K562 (cell line): Measurements from ENCODE around the gene OPRL1. TPM values are rescaled to one million over a fixed set of nuclear protein-coding genes. Genes with fewer than 3 reads are reported as not detected.

ENCODE experiments used
- ARNT ChIP-seq, 2 experiments: fragments of 450-650 bp; IDR thresholded peaks; 2 replicates each; pipeline ENCODE4 v1.6.1; 2016; ENCODE audit warnings: mild to moderate bottlenecking in 1 of 2
- C11orf30 ChIP-seq: fragments of 450-650 bp; IDR thresholded peaks from 2 replicates; pipeline ENCODE4 v1.6.1; 2016; ENCODE audit warnings: low read depth, mild to moderate bottlenecking
- CHD1 ChIP-seq: fragments of 200-600 bp; sonication (generic); IDR thresholded peaks from one replicate; pipeline ENCODE4 v1.6.1; 2012; ENCODE audit warnings: mild to moderate bottlenecking, moderate library complexity, low read length, inconsistent platforms
- DEAF1 ChIP-seq: fragments of 450-650 bp; formaldehyde crosslinking; IDR thresholded peaks from 2 replicates; pipeline ENCODE4 v1.4.0; 2020; ENCODE audit warnings: mild to moderate bottlenecking, moderate library complexity
- EHMT2 ChIP-seq: fragments of 450-650 bp; IDR thresholded peaks from 2 replicates; pipeline ENCODE4 v1.6.1; 2018; ENCODE audit warnings: antibody characterized with exemption
- FOSL1 ChIP-seq: fragments of 200-800 bp; sonication (Bioruptor generic); conservative IDR thresholded peaks from 2 replicates; pipeline ENCODE4 v1.6.1; 2016; ENCODE audit warnings: missing genetic modification characterization, missing compliant biosample characterization
- HDAC1 ChIP-seq, 2 experiments: fragments of 450-650 bp; IDR thresholded peaks; 2 replicates each; pipeline ENCODE4 v1.6.1; 2016 to 2017; ENCODE audit warnings: inconsistent platforms in 1 of 2, mild to moderate bottlenecking in 1 of 2, moderate library complexity in 1 of 2
- HDGF ChIP-seq: fragments of 450-650 bp; IDR thresholded peaks from 2 replicates; pipeline ENCODE4 v1.6.1; 2016
- HNRNPUL1 ChIP-seq: fragments of 200-400 bp; formaldehyde crosslinking; IDR thresholded peaks from 2 replicates; pipeline ENCODE4 v1.6.1; 2017; ENCODE audit warnings: low read length
- MED1 ChIP-seq: sonication (generic); formaldehyde crosslinking; IDR thresholded peaks from 2 replicates; pipeline ENCODE4 v1.8.1; 2023; ENCODE audit warnings: missing genetic modification reagents, borderline replicate concordance
- NKRF ChIP-seq: fragments of 450-650 bp; IDR thresholded peaks from 2 replicates; pipeline ENCODE4 v1.6.1; 2016; ENCODE audit warnings: borderline replicate concordance
- POLR2B ChIP-seq: fragments of 450-650 bp; IDR thresholded peaks from 2 replicates; pipeline ENCODE4 v1.6.1; 2018; ENCODE audit warnings: low read depth; ENCODE audit not compliant: partially characterized antibody
- PPARD ChIP-seq: fragments of 250-450 bp; sonication (Bioruptor Pico); IDR thresholded peaks from 2 replicates; pipeline ENCODE4 v1.8.0; 2022; ENCODE audit warnings: inconsistent platforms, mild to moderate bottlenecking, moderate library complexity
- PURB ChIP-seq: sonication (generic); formaldehyde crosslinking; IDR thresholded peaks from 2 replicates; pipeline ENCODE4 v1.9.0; 2021; ENCODE audit warnings: low read depth, mild to moderate bottlenecking, missing genetic modification reagents
- TCF7 ChIP-seq: sonication (generic); IDR thresholded peaks from 2 replicates; pipeline ENCODE4 v1.6.1; 2016; ENCODE audit warnings: antibody characterized with exemption, borderline replicate concordance
- WHSC1 ChIP-seq: IDR thresholded peaks from one replicate; pipeline ENCODE4 v1.6.1; 2012; ENCODE audit warnings: low read length, control low read depth, inconsistent platforms
- ZFP36 ChIP-seq: fragments of 150-350 bp; IDR thresholded peaks from 2 replicates; pipeline ENCODE4 v1.6.1; 2018; ENCODE audit warnings: low read length, low read depth; ENCODE audit not compliant: partially characterized antibody
- ZNF274 ChIP-seq: IDR thresholded peaks from 2 replicates; pipeline ENCODE4 v1.6.1; 2011; ENCODE audit warnings: low read depth, mild to moderate bottlenecking, low read length, moderate library complexity, borderline replicate concordance
- ZNF280B ChIP-seq: fragments of 250-450 bp; sonication (Bioruptor Pico); IDR thresholded peaks from 2 replicates; pipeline ENCODE4 v1.5.1; 2021; ENCODE audit warnings: mild to moderate bottlenecking
- ZNF431 ChIP-seq: sonication (generic); formaldehyde crosslinking; IDR thresholded peaks from 2 replicates; pipeline ENCODE4 v1.8.0; 2022; ENCODE audit warnings: mild to moderate bottlenecking, missing genetic modification reagents
- ZNF740 ChIP-seq, 3 experiments: fragments of 200-800 bp in 1 of 3; sonication (Bioruptor generic) in 1 of 3; sonication (generic) in 1 of 3; formaldehyde crosslinking in 1 of 3; IDR thresholded peaks; 2 replicates each; pipeline versions ENCODE4 v1.6.1 to v1.8.0; 2016 to 2022; ENCODE audit warnings: mild to moderate bottlenecking in 2 of 3, missing compliant biosample characterization in 2 of 3, missing genetic modification characterization in 2 of 3, missing genetic modification reagents in 1 of 3
- ZSCAN29 ChIP-seq: fragments of 450-650 bp; IDR thresholded peaks from 2 replicates; pipeline ENCODE4 v1.6.1; 2017
- polyA plus RNA-seq, 8 experiments: library from polyadenylated mRNA; depleted of rRNA in 4 of 8; stranded (reverse) in 5 of 8; unstranded in 3 of 8; fragments of >200 nt; fragmentation: Nextera tagmentation in 2 of 8; fragmentation: Illumina TruSeq in 1 of 8; extraction: Ambion mirVana in 2 of 8; extraction: Trizol in 1 of 8; gene quantifications; 2 replicates each; pipeline versions ENCODE4 v1.2.1 to v1.2.3, GENCODE V29; 2011 to 2014; ENCODE audit warnings: inconsistent platforms in 1 of 8, missing spikeins in 1 of 8
- total RNA-seq, 7 experiments: library from RNA; depleted of rRNA in 6 of 7; stranded (reverse); fragments of >200 nt in 6 of 7; fragmentation: Illumina TruSeq in 2 of 7; extraction: Trizol in 2 of 7; gene quantifications; 2 replicates each; pipeline versions ENCODE4 v1.2.1 to v1.2.3, GENCODE V29; 2011 to 2021; ENCODE audit warnings: low replicate concordance in 1 of 7

Gene OPRL1
- total and polyA plus RNA-seq, 9 of the 15 experiments (the other 6 are each of a cell fraction or from before 2014, with no cell fraction given) = 0.06 to 0.33 (median 0.11) TPM; not detected in 2

- TF ChIP-seq PPARD (CRISPR knock-in tag) = no peak
- TF ChIP-seq ZNF431 (CRISPR knock-in tag) = no peak
- peak; percentile 41; the same call in 1 of the 2 replicates for TF ChIP-seq NKRF
- no peak for TF ChIP-seq ZNF274
- peak; percentile 31 for TF ChIP-seq POLR2B
- TF ChIP-seq EHMT2 = no peak
- no peak for TF ChIP-seq ZNF740 (CRISPR knock-in tag; IDR thresholded peaks at IDR 0.05)
- no peak for TF ChIP-seq ZNF740 (tag; IDR thresholded peaks at IDR 0.05)
- TF ChIP-seq TCF7 = no peak
- no peak for TF ChIP-seq ZSCAN29
- TF ChIP-seq FOSL1 (tag) = no peak
- TF ChIP-seq HDGF = no peak
- TF ChIP-seq ZNF280B (CRISPR knock-in tag) = no peak
- TF ChIP-seq ZFP36 = no peak
- peak in 1 of 2 experiments; percentile 66; a peak in 2 of 4 replicates for TF ChIP-seq HDAC1 (IDR thresholded peaks at IDR 0.05)
- TF ChIP-seq C11orf30 = no peak
- no peak for TF ChIP-seq CHD1
- TF ChIP-seq ARNT (IDR thresholded peaks at IDR 0.05) = no peak
- TF ChIP-seq HNRNPUL1 = no peak
- TF ChIP-seq MED1 (CRISPR knock-in tag) = no peak
- TF ChIP-seq DEAF1 = no peak
- no peak for TF ChIP-seq WHSC1
- TF ChIP-seq PURB (CRISPR knock-in tag) = no peak
Measured at GRCh38 chr20:64079273-64080012, 439 bp upstream of the OPRL1 start, which contains the start of gene RGS19 (continued).
